ENCODE data around the gene ARHGAP27.

DNA sequence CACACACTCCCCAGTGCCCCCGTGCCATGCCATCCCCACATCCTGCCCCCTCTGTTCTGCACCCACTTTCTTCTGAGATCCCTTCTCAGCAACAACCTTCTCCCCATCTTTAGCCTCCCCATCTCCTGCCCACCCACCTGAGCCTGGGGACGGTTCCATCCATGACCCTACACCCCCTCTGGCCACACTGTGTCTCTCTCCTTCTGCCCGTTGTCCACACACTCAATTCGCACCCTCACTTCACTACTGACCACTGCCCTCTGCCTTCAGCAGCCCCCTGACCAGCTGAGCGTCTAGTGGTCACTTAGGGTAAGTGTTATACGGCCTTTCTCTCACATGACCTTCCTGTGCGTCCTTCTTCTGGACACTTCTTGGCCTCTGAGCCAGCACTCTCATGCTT, 6.1 kb downstream of the ARHGAP27 start:
- TF ChIP-seq GATA2 (IDR thresholded peaks at IDR 0.05; ENCODE audit: low read depth, low read length), result no peak
- no peak for TF ChIP-seq GATA3 (IDR thresholded peaks at IDR 0.05; ENCODE audit: low read depth, low read length)

All from SH-SY5Y (cell line).